LNCaP clone FGC (cell line): ENCODE data around the gene ZKSCAN4.
A peak's percentile ranks its signal among the peaks of the same experiment; 100 is the strongest.

Experiments used
- DNase-seq: peaks from one replicate; pipeline ENCODE4 v3.0.0-alpha.2; 2011; ENCODE audit warnings: low read depth
- H3K4me3 ChIP-seq: 2 replicates; pipeline ENCODE4 v1.5.1; 2011; ENCODE audit warnings: mild to moderate bottlenecking, low read depth, low read length, control low read depth
- TF ChIP-seq, protein P1 (sequence below): IDR thresholded peaks from 2 replicates; pipeline ENCODE4 v1.5.1; 2012; ENCODE audit warnings: mild to moderate bottlenecking; ENCODE audit not compliant: control insufficient read depth, insufficient read depth; ENCODE audit errors: extremely low read depth

ZKSCAN4 gene

GRCh38 chr6:28280595-28281287 is 28.7 kb upstream of the ZKSCAN4 start:
- DNase-seq: no peak
- H3K4me3 ChIP-seq: peak overlapping the region; percentile 52
- TF ChIP-seq, protein P1, sequence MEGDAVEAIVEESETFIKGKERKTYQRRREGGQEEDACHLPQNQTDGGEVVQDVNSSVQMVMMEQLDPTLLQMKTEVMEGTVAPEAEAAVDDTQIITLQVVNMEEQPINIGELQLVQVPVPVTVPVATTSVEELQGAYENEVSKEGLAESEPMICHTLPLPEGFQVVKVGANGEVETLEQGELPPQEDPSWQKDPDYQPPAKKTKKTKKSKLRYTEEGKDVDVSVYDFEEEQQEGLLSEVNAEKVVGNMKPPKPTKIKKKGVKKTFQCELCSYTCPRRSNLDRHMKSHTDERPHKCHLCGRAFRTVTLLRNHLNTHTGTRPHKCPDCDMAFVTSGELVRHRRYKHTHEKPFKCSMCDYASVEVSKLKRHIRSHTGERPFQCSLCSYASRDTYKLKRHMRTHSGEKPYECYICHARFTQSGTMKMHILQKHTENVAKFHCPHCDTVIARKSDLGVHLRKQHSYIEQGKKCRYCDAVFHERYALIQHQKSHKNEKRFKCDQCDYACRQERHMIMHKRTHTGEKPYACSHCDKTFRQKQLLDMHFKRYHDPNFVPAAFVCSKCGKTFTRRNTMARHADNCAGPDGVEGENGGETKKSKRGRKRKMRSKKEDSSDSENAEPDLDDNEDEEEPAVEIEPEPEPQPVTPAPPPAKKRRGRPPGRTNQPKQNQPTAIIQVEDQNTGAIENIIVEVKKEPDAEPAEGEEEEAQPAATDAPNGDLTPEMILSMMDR: no peak

- TF ChIP-seq, protein P1: no peak
- DNase-seq: no peak
- H3K4me3 ChIP-seq: no peak overlapping the region
These were observed 25.7 kb upstream of the ZKSCAN4 start for GRCh38 chr6:28277746-28278145.

- no peak overlapping the region for H3K4me3 ChIP-seq
These were observed 22.8 kb upstream of the ZKSCAN4 start for GRCh38 chr6:28274888-28275287.

DNA sequence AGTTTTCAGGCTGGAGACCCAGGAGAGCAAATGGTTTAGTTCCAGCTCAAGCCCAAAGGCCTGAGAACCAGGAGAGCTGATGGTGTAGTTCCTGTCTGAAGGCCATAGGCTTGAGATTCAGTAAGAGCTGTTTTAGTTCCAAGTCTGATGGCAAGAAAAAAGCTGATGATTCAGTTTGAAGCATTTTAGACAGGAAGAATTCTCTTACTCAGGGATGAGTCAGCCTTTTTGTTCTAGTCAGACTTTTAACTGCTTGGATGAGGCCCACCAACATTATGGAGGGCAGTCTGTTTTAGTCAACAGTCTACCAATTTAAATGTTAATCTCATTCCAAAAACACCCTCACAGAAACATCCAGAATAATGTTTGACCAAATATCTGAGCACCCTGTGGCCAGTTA is 17.4 kb upstream of the ZKSCAN4 start:
- no peak for DNase-seq
- TF ChIP-seq, protein P1: no peak
- no peak overlapping the region for H3K4me3 ChIP-seq

More at GRCh38 chr6:28274888-28275287, 22.8 kb upstream of the ZKSCAN4 start:
- no peak for DNase-seq
- TF ChIP-seq, protein P1: no peak

- H3K4me3 ChIP-seq: peak overlapping the region; percentile 84
- TF ChIP-seq, protein P1: no peak
- DNase-seq: no peak
These were observed 15.6 kb upstream of the ZKSCAN4 start for GRCh38 chr6:28267695-28268059.

GRCh38 chr6:28266962-28267694 is 15.1 kb upstream of the ZKSCAN4 start, which contains the start of gene ZSCAN26:
Gene ZSCAN26, plus strand, starts transcription at chr6:28267143. Its CDS starts 4,777 bp downstream, at chr6:28271920.
- peak within 1 kb of the TSS; percentile 84 for H3K4me3 ChIP-seq
- DNase-seq: peak; percentile 60
- TF ChIP-seq, protein P1: no peak
